Colonic mucosa (tissue), 4 donors: ENCODE measurements around the gene ARAP2. TPM values are rescaled to one million over a fixed set of nuclear protein-coding genes. Genes with fewer than 3 reads are reported as not detected.

ENCODE experiments used
- DNase-seq: peaks from one replicate; pipeline ENCODE4 v3.0.0-alpha.2; 2020
- H3K27ac ChIP-seq: fragments of 200-600 bp; one replicate; pipeline ENCODE4 v1.8.0; 2021
- H3K27me3 ChIP-seq: fragments of 200-600 bp; one replicate; pipeline ENCODE4 v1.8.0; 2021
- H3K36me3 ChIP-seq: fragments of 200-600 bp; one replicate; pipeline ENCODE4 v1.8.0; 2021
- H3K4me1 ChIP-seq: fragments of 200-600 bp; one replicate; pipeline ENCODE4 v1.8.0; 2021; ENCODE audit warnings: mild to moderate bottlenecking
- H3K4me3 ChIP-seq: fragments of 200-600 bp; one replicate; pipeline ENCODE4 v1.8.0; 2021
- H3K9ac ChIP-seq, 2 donors: one replicate each; pipeline ENCODE4 v1.7.0; 2013; ENCODE audit warnings: control low read depth in 2 of 2, low read depth in 2 of 2, low read length in 2 of 2
- H3K9me3 ChIP-seq: fragments of 200-600 bp; one replicate; pipeline ENCODE4 v1.8.0; 2021
- intact Hi-C: fragments of 100-400 bp; cut with DNase I; formaldehyde crosslinking; loops from one replicate; pipeline ENCODE4 v1.14.1; 2022
- total RNA-seq, 2 donors: library from RNA; stranded (reverse); fragmentation: NEBNext Ultra II Directional in 1 of 2; extraction: Animal tissue kit (Norgen Biotek cat#: 25700) in 1 of 2; gene quantifications; one replicate each; pipeline ENCODE4 v1.2.1, GENCODE V29; 2021
- TF ChIP-seq, protein P1 (sequence below): fragments of 200-600 bp; IDR thresholded peaks from one replicate; pipeline ENCODE4 v1.8.0; 2022; ENCODE audit warnings: antibody characterized with exemption, mild to moderate bottlenecking
- donor health status: healthy.
- donor health status: DM: no; HTN: no; CAD: no.
- donor health status: DM: no; HTN: no; CAD: no.

Gene ARAP2
- total RNA-seq, 2 donors from 2014 or later, result 10.7 to 19.3 TPM

DNA sequence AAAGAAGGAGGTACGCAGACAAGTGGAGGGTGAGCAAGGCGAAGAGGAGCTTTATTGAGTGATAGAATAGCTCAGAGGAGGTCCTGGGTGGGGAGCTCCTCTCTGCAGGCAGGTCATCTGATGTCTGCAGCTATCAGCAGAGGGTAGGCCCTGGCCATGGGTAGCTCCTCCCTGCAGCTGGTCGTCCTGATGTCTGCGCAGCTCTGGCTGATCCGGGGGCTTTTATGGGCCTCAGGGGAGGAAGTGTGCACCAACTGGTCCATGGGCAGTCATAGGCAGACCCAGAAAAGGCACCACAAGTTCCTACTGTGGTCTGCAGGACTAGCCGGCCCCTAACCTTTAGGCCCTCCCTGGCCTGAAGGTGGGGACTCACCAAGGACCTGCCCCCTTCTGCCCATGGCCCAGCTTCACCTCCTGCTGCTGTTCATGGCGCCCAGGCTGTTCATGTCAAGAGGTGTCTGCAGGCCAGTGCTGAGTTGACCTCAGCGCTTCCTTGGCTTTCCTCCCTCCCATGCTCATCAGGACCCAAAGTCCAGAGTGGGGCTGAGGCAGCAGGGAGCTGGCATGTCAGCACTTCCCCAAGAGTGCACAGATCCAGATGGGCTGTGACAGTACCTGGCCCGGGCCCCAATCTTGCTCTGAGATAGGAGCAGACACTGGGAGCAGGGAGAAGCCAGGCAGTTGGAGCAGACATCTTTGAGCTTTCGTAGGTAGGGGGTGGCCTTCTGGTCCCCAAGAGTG lies 46.1 kb downstream of the ARAP2 start:
- H3K9me3 ChIP-seq, result no peaks in the 10 kb centered on the region

DNA sequence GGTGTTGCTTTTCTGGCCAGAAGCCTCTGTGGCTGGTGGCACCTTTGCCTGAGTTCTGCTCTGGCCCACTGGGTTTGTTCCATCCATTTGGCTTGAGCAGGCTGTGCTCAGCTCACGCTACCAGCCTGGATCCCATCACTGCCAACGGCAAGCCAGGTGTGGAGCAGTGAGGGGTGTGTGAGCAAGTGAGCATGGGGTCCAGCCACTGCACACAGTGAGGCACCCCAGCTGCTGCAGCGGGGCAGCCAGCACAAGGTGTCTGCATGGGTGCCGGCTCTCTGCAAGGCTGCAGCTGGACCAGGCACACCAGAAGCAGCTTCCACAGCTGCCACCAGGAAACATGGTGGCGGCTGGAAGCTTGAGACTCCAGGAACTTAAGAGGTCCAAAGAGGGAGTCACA lies 46.8 kb downstream of the ARAP2 start:
- DNase-seq, result no peak
- intact Hi-C loops, result no loop called here
- no peak overlapping the region for H3K4me3 ChIP-seq
- no peaks in the 10 kb centered on the region for H3K36me3 ChIP-seq
- TF ChIP-seq, protein P1, sequence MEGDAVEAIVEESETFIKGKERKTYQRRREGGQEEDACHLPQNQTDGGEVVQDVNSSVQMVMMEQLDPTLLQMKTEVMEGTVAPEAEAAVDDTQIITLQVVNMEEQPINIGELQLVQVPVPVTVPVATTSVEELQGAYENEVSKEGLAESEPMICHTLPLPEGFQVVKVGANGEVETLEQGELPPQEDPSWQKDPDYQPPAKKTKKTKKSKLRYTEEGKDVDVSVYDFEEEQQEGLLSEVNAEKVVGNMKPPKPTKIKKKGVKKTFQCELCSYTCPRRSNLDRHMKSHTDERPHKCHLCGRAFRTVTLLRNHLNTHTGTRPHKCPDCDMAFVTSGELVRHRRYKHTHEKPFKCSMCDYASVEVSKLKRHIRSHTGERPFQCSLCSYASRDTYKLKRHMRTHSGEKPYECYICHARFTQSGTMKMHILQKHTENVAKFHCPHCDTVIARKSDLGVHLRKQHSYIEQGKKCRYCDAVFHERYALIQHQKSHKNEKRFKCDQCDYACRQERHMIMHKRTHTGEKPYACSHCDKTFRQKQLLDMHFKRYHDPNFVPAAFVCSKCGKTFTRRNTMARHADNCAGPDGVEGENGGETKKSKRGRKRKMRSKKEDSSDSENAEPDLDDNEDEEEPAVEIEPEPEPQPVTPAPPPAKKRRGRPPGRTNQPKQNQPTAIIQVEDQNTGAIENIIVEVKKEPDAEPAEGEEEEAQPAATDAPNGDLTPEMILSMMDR, result no peak
- H3K4me1 ChIP-seq, result no peaks in the 10 kb centered on the region
- no peaks in the 10 kb centered on the region for H3K27me3 ChIP-seq
- H3K9ac ChIP-seq, result no peak overlapping the region
- H3K27ac ChIP-seq, result no peak overlapping the region
- H3K9me3 ChIP-seq, result no peaks in the 10 kb centered on the region

More for the DNA sequence above, 46.1 kb downstream of the ARAP2 start:
- Histone ChIP-seq H3K27me3 (no peaks in the 10 kb centered on the region), H3K36me3 (no peaks in the 10 kb centered on the region), H3K27ac (no peak overlapping the region), H3K9ac (no peak overlapping the region), H3K4me1 (no peaks in the 10 kb centered on the region), H3K4me3 (no peak overlapping the region)
- no peak for DNase-seq
- intact Hi-C loops, result no loop called here
- TF ChIP-seq, protein P1, result no peak

DNA sequence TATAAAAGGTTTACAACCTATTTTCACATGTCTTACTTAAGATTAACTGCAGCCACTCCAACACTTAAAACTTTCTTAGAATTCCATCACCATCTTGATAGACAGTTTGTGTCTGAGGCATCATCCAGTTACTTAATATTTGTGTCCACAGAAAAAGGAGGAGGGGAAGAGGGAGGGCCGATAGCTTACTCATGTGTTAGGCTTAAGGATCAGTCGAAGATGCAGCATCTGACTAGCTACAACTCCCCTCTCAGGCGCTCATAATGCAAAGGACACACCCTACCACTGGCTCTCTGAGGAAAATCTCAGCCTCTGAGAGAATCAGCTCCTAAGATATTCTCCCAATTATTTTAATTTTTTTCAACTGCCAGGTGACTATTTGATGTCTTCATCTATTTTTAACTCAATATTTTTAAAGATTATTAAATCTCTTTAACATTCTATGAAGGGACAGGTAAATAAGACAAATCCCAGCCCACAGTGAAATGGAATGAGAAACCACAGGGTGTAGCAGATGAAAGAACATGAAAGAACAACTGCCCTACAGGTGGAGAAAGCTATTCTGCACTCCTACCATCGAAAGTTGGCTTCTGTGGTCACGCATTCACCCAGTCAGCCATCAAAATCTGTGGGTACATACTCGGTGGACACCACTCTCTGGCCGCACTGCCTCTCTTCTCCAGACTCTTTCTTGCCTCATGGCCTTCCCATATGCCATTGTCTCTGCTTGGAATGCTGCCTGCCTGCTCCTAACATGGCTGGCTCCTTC lies 48.0 kb downstream of the ARAP2 start:
- H3K27ac ChIP-seq, result no peak overlapping the region
- H3K4me3 ChIP-seq, result no peak overlapping the region
- no peaks in the 10 kb centered on the region for H3K36me3 ChIP-seq
- TF ChIP-seq, protein P1, result no peak
- no peaks in the 10 kb centered on the region for H3K9me3 ChIP-seq
- intact Hi-C loops, result no loop called here
- H3K9ac ChIP-seq, result no peak overlapping the region
- DNase-seq, result no peak
- no peaks in the 10 kb centered on the region for H3K4me1 ChIP-seq
- no peaks in the 10 kb centered on the region for H3K27me3 ChIP-seq

DNA sequence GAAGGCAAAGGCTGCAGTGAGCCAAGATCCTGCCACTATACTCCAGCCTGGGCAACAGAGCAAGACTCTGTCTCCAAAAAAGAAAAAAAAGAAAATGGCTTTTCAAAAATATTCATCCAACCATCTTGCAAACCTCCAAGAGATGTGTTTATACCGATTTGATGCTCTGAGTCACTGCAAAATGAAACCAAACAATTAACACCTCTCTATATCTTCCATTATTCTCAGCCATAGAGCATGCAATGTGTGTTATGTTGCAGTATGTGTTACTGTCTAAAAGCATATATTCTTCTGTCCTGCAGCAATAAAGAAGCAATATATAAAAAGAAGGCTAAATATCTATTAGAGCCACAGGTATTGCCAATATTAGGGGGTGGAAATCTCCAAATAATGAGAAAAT lies 51.4 kb downstream of the ARAP2 start:
- no peaks in the 10 kb centered on the region for H3K27me3 ChIP-seq
- H3K9ac ChIP-seq, result no peak overlapping the region
- H3K27ac ChIP-seq, result no peak overlapping the region
- H3K36me3 ChIP-seq, result no peaks in the 10 kb centered on the region
- no peak for DNase-seq
- intact Hi-C loops, result no loop called here
- H3K9me3 ChIP-seq, result no peaks in the 10 kb centered on the region
- TF ChIP-seq, protein P1, result no peak
- no peak overlapping the region for H3K4me3 ChIP-seq
- H3K4me1 ChIP-seq, result no peaks in the 10 kb centered on the region

DNA sequence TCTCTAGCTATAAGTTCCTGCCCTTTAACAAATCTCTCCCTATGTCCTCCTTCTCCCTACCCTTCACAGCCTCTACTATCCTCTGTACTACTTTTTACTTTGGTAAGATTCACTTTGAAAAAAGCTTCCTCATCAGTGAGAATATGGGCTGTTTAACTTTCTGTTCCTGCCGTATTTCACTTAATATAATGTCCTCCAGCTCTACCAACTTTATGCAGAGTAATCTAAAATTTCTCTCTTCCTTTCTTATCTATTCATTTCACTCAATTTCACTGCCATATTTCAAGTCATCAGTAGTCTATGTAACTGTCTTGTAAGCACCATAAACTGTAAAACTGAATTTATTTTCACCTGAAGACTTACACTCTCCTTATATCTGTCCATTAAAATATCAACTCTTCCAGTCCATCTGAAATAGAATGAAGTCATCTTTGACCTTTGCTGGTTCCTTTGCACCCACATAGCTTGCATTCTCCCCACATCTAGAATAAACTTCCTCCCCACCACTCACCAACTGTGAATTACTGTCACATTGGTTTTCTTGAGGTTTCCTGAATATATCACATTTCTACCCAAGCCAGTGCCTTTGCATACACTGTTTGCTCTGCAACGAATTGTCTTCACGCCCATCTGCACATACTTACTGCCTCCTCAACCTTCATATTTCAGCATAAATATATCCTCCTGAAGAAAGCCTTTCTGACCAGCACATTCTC lies 54.6 kb downstream of the ARAP2 start:
- no peaks in the 10 kb centered on the region for H3K4me1 ChIP-seq
- H3K4me3 ChIP-seq, result no peak overlapping the region
- intact Hi-C loops, result no loop called here
- H3K27ac ChIP-seq, result no peak overlapping the region
- no peak for DNase-seq
- TF ChIP-seq, protein P1, result no peak
- no peaks in the 10 kb centered on the region for H3K9me3 ChIP-seq
- no peaks in the 10 kb centered on the region for H3K36me3 ChIP-seq
- no peaks in the 10 kb centered on the region for H3K27me3 ChIP-seq
- H3K9ac ChIP-seq, result no peak overlapping the region
